GM10847 (cell line): ENCODE measurements around the gene SH3GLB1.

Experiments
- POLR2A ChIP-seq: IDR thresholded peaks from 2 replicates; pipeline ENCODE4 v1.6.1; 2011; ENCODE audit not compliant: insufficient read length; ENCODE audit errors: extremely low read depth

Gene SH3GLB1

DNA sequence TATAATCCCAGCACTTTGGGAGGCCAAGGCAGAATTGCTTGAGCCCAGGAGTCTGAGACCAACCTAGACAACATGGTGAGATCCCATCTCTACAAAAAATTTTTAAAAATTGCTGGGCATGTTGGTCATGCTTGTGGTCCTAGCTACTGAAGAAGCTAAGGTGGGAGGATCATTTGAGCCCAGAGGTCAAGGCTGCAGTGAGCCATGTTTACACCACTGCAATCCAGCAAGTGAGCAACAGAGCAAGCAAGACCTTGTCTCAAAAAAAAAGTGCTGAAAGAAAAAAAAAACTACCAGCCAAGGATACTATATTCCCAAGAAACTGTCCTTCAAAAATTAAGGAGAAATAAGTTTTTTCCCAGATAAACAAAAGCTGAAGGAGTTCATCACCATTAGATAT, 78.1 kb downstream of the SH3GLB1 start:
- no peak for TF ChIP-seq POLR2A

DNA sequence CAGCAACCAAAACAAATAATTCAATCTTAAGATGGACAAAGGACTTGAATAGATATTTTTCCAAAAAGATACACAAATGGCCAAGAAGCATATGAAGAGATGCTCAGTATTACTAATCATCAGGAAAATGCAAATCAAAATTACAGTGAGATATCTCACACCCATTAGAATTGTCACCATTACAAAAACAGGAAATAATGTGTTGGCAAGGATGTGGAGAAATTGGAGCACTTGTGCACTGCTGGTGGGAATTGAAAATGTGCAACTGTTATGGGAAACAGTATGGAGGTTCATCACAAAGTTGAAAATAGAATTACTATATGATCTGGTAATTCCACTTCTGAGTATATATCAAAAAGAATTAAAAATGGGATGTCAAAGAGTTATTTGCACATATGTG, 83.2 kb downstream of the SH3GLB1 start:
- TF ChIP-seq POLR2A = no peak

DNA sequence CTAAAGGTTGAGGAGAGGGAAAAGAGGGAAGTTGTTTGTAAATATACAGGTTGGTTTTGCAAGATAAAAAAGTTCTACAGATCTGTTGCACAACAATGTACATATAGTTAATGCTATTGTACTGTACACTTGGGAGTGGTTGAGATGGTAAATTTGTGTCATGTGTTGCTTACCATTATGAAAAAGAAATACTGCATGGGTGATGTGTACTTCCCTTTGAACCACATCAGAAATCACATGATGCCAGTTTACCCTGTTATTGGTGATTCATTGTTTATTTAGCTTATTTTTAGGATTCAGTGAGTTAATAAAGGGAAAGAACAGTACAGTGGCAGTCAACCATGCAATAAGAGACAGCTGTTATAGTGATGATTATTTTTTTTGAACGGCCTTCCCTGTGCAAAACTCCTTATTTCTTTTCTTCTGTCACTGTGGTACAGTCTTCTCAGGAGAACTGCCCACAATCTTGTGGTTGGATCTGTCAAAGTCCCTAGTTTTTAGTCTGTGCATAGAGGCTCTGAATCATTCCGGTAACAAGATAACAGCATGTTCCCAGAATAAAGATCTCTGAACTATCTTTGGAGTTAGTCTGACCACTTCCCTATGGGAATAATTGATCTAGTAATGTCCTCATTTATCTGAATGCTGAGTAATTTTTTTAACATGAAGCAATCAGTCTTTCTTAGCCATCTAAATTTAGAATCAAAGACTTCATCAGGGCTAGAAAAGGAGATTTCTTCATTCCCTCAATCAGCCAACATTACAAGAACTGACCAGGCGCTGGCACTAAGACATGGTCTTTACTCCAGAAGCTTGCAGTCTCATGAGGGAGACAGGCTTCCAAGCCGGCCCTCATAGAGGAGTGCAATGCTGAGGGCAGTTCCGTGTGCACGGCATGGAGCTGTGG, 84.2 kb downstream of the SH3GLB1 start:
- no peak for TF ChIP-seq POLR2A

DNA sequence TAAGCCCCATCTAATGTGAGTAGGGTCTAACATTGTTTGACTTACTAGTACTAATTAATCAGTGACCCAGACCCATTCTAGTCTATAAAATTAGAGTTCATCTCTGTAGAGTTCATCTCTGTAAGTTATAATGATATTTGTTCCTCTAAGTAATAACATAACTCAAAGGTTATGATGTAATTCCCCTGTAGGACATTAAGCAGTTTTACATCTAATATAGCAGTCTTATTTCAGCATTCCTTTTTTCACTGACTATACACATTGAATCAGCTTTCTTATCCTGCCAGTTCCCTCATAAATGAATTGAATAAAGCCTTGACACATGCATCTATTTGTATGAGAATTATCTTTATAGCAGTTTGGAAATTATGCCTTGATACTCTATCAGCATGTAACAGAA, 90.9 kb downstream of the SH3GLB1 start:
- TF ChIP-seq POLR2A = no peak
